HG03571 (cell line): Measurements from ENCODE around the gene POLR2F.

Source experiments
- ATAC-seq: cut with Tn5 transposase; IDR thresholded peaks from one replicate; pipeline ENCODE4 v1.9.1; 2021; ENCODE audit not compliant: unreplicated experiment

The POLR2F gene

DNA sequence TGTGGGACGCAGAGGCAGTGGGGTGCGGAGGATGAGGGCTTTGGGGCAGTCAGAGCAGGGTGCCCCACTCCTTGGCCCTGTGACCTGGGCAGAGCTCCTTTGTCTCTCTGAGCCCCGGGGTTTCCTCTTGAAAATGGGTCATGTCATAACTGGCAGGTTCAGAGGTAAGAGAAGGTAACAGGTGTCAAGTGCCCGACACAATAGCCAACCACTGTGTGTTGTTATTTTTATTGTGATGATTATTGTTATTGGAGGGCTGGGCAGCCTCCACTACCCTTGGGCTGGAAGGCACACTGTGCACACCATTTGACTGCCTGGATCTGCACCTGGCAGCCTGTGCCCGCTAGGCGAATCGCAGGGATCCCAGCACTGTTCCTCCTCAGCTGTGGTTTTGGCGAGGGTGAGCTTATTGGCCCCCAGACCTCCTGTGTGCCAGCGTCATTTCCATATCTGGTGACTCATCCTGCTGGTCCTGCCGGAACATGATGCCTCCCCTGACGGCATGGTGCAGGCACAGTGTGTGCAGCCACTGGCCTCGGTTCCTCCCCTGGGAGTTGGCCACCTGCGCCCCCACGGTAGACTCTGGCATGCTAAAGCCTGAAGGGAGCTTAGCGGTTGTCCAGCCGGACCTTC is 46.3 kb downstream of the POLR2F start:
- no peak for ATAC-seq

DNA sequence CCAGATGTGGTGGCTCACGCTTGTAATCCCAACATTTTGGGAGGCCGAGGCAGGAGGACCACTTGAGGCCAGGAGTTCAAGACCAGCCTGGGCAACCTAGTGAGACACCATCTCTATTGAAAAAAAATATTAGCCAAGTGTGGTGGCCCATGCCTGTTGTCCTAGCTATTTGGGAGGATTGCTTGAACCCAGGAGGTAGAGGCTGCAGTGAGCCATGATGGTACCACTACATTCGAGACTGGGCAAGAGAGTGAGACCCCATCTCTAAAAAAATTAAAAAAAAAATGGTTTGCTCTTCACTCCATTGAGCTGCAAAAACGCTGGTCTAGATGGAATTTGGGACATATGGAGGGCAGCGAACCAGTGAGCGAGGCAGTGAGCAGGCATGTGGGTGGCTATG is 52.4 kb downstream of the POLR2F start:
- no peak for ATAC-seq

DNA sequence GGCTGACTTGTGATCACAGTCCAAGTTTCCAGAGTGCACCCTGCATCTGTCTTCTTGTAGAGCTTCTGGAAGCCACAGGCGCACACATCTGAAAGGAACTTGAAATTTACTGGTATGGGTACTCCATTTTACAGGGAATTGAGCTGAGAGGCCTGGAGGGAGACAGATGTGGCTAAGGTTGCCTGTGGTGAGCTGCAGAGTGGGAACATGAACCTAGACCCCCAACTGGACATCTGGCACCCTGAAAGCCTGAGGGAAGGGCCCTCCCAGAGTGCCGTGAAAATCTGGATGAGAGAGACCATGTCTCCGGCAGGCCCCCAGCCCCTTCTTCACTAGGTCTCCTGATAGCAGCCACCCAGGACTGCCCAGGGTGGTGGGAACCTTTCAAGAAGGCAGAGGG is 53.4 kb downstream of the POLR2F start:
- ATAC-seq: no peak

DNA sequence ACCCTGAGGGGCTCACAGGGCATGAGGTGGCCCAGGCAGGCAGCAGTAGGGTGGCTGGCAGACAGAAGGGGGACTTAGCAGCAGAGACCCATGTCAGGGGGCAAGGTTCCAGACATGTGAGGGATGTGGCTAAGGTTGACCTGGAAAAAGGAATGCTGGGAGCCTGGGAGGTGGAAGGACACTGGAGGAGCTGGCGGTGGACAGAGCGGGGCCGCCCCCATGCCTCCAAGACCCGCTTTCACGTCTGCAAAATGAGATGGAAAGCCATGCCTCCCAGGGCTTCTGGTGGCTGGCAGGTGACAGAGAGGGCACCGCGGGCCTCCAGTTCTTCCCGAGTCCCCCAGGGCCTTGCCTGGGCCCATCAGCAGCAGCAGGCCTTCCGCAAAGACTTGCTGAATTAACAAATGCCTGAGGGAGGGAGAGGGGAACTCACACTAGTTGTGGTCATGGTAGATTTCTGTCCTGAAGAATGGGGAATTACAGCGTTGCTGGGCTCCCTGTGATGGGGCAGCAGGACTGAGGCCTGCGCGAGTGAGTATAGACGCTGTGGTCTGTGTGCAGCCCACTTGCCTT is 53.9 kb downstream of the POLR2F start:
- no peak for ATAC-seq

DNA sequence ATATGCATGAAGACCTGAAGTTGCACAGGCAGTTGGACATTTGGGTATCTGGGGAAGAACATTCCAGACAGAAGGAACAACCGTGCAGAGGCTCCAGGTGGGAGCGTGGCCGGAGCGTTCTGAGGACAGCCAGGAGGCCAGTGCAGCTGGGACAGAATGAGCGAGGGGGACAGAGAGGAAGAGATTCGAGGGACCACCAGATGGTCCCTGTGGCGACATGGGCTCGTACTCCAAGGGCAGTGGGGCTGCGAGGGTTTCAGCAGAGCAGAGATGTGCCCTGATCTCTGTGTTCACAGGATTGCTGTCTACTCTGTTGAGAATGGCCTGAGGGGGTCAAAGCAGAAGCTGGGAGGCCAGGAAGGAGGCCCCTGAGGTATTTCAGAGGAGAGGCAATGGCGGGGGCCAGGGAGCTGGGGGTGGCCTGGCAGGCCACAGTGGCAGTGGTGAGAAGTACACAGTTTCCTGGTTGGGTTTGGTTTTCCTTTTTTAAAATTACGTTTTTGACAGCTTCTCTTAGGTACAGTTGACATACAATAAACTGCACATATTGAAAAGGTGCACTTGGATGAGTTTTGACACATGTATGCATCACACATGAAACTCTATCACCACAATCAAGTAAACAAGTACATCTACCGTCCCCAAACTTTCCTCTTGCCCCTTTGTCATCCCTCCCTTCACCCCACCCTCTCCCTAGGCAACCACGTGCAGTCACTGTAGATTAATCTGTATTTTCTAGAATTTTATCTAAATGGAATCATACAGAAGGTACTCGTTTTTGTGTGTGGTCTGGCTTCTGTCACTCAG is 55.7 kb downstream of the POLR2F start:
- no peak for ATAC-seq

DNA sequence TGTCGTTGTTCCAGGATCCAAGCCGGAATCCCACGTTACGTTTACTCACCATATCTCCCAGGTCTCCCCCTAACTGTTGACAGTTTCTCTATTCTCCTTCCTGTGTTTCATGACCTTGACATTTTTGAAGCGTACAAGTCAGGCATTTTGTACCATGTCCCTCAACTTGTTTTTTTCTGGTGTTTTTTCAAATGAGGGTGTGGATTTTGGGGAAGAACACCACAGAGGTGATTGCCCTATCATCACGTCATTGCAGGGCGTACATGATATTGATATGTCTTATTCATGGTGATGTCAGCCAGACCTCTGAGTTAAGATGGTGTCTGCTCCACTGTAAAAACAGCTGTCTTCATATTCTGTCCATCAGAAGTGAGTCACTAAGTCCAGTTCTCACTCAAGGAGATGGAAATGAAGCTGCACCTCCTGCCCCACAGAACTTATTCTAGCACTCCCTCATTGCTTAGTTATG is 59.1 kb downstream of the POLR2F start:
- ATAC-seq: no peak

DNA sequence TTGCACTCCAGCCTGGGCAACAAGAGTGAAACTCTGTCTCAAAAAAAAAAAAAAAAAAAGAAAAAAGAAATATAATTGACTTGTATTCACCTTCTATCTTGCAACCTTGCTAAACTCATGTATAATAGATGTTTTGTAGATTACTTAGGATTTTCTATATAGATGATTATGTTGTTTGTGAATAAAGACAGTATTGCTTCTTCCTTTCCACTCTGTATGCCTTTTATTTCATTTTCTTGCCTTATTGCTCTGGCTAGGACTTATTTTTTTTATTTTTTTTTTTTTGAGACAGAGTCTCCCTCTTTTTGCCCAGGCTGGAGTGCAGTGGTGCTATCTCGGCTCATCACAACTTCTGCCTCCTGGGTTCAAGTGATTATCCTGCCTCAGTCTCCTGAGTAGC is 60.6 kb downstream of the POLR2F start:
- no peak for ATAC-seq

DNA sequence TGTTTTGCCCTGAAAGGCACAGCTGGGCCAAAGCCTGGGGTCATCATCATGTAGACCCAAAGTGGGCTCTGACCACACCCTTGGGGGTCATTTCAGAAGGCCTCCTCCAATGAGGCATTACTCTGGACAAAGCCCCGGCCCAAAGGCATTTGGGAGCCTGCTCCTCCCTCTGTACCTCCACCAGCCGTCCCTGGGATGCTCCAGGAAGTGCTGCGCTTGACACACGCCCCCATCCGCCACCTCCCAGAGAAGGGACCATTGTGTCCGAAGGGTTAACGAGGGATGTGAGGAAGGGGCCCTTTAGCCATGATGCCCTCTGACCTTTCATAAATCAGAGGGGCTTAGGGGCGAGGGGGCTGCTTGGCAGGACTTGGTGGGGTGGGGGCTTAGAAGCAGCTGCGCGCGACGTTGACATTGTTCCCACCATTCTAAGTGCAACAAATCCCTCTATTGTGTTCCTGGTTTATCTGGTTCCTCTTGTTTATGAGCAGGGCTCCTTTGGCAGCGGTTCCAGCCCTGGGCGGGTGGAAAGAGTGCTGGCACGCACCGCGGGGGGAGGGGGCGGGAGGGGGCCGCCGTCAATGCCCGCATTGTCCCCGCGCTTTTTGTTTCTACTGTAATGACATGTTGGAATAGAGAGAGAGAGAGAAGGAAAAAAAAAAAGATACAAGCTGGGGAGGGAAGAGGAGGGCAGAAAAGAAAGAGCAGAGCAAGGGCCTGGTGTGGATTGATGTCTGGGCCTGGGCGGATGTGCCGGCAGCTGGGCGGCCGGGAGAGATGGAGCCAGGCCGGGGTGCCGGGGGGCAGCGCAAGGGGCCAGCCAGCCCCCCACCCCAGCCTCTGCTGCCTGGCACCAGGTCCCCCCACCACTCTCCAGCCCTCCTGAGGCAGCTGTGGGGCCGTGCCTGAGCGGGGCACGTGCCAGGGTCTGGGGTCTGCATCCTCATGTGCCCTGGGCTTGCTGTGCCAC is 63.0 kb downstream of the POLR2F start:
- ATAC-seq: no peak

DNA sequence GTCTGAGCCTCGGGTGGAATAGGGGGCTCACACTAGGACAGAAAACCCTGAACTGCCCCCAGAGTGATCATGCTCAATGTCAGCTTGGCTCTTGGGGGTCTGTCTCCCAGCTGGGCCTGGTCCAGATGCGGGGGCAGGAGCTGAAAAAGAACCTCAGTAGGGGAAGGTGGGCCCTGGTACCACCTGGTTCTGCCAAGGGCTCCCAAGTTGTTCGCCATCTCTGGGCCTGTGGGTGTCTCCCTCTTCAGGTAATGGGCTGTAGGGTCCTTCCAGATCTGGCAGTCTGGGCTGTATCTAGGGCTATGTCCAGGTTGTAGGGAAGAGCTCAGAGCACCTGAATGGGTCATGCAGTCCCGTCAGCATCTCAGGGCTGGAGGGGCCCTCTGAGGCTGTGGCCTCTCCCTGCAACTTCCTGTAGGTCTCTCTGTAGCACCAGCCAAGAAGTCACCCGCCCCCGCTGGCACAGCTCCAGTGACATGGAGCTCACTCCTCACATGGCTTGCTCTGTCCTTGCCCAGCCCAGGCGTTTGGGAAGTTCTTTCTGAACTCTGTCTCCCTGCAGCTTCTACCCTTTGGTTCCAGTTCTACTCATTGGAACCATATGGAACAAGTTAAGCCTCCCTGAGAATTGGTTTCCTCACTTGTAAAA is 63.9 kb downstream of the POLR2F start:
- no peak for ATAC-seq

DNA sequence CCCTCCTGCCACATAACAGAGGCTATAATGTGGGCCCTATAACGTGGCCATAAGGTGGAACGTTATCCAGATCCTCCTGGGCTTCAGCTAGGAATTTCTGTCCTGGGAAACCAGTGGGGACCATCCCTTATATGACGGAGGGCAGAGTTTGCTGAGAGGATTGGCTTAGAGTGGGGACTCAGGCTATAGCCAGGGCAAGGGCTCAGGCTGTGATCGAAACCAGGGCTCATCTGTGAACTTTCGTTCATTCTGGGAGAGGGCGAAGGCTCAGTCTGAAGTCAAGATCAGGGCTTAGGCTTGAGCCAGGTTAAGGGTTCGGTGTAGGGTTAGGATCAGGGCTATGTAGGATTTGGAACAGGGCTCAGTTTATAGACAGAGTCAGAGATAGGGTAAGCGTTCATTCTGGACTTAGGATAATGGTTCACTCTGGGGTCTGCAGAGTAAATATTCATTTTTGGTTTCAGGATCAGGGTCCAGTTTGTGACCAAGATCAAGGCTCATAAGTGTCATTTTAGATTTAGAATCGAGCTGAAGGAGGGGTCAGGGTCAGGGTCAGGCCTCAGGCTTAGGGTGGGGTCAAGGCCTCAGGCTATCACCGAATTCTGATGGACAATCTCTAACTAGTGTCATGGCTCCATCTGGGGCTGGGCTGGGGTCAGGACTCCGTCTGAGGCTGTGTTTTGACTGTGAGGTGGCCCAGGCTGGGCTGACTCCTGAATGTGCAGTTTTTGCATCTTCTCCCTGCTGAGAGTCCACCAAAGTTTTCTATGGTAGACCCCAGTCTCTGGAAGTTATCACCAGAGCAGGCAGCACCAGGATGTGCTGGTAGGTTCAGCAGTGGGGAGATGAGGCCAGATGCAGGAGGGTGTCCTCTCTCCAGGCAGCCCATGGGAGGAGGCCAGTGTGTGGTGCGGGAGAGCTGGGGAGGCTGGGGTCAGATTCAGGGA is 64.7 kb downstream of the POLR2F start:
- ATAC-seq: no peak
